H9 (cell line): Measurements from ENCODE around the gene AKR1B15. TPM values are rescaled to one million over a fixed set of nuclear protein-coding genes. Genes with fewer than 3 reads are reported as not detected.

Experiments
- DNase-seq: peaks from one replicate; pipeline ENCODE4 v3.0.0-alpha.2; 2017
- H2AFZ ChIP-seq: one replicate; pipeline ENCODE4 v1.6.1; 2013; ENCODE audit warnings: mild to moderate bottlenecking, low read length, control low read depth, moderate library complexity
- H2AK5ac ChIP-seq: 2 replicates; pipeline ENCODE4 v1.6.1; 2013; ENCODE audit warnings: low read length, control low read depth, mixed read lengths; ENCODE audit not compliant: insufficient read length
- H2BK120ac ChIP-seq: one replicate; pipeline ENCODE4 v1.6.1; 2013; ENCODE audit warnings: low read depth, mild to moderate bottlenecking, low read length, control low read depth, inconsistent platforms; ENCODE audit not compliant: poor library complexity, severe bottlenecking
- H2BK12ac ChIP-seq: 2 replicates; pipeline ENCODE4 v1.6.1; 2013; ENCODE audit warnings: low read length, control low read depth, mixed read lengths, low read depth; ENCODE audit not compliant: insufficient read length
- H2BK15ac ChIP-seq: 2 replicates; pipeline ENCODE4 v1.6.1; 2013; ENCODE audit warnings: low read depth, low read length, control low read depth
- H2BK20ac ChIP-seq: one replicate; pipeline ENCODE4 v1.6.1; 2013; ENCODE audit warnings: low read depth, mild to moderate bottlenecking, low read length, control low read depth, inconsistent platforms; ENCODE audit not compliant: poor library complexity, severe bottlenecking
- H2BK5ac ChIP-seq: 2 replicates; pipeline ENCODE4 v1.6.1; 2013; ENCODE audit warnings: low read length, control low read depth, mixed read lengths; ENCODE audit not compliant: insufficient read length
- H3K14ac ChIP-seq: 2 replicates; pipeline ENCODE4 v1.6.1; 2013; ENCODE audit warnings: low read length, control low read depth; ENCODE audit not compliant: insufficient read depth
- H3K18ac ChIP-seq: 2 replicates; pipeline ENCODE4 v1.6.1; 2013; ENCODE audit warnings: low read depth, mild to moderate bottlenecking, mixed read lengths, low read length, control low read depth; ENCODE audit not compliant: insufficient read length
- H3K23ac ChIP-seq: 2 replicates; pipeline ENCODE4 v1.6.1; 2013; ENCODE audit warnings: low read length, control low read depth, mixed read lengths, low read depth; ENCODE audit not compliant: insufficient read length
- H3K23me2 ChIP-seq: 2 replicates; pipeline ENCODE4 v1.6.1; 2013; ENCODE audit warnings: low read depth, mild to moderate bottlenecking, mixed read lengths, low read length, control low read depth; ENCODE audit not compliant: insufficient read length, poor library complexity, severe bottlenecking
- H3K27ac ChIP-seq: 2 replicates; pipeline ENCODE4 v1.5.1; 2013; ENCODE audit warnings: low read length, control low read depth, mixed read lengths, low read depth; ENCODE audit not compliant: insufficient read length
- H3K27me3 ChIP-seq: 2 replicates; pipeline ENCODE4 v1.6.1; 2013; ENCODE audit warnings: low read length, control low read depth, inconsistent platforms; ENCODE audit not compliant: insufficient read depth
- H3K4ac ChIP-seq: 2 replicates; pipeline ENCODE4 v1.6.1; 2013; ENCODE audit warnings: low read depth, mild to moderate bottlenecking, control low read depth, inconsistent platforms, low read length, moderate library complexity
- H3K4me1 ChIP-seq: 2 replicates; pipeline ENCODE4 v1.6.1; 2013; ENCODE audit warnings: low read length, control low read depth, inconsistent platforms; ENCODE audit not compliant: insufficient read depth
- H3K4me2 ChIP-seq: 2 replicates; pipeline ENCODE4 v1.6.1; 2013; ENCODE audit warnings: low read length, control low read depth, mixed read lengths; ENCODE audit not compliant: insufficient read length, insufficient read depth
- H3K56ac ChIP-seq: 2 replicates; pipeline ENCODE4 v1.6.1; 2013; ENCODE audit warnings: low read depth, mild to moderate bottlenecking, mixed read lengths, low read length, control low read depth; ENCODE audit not compliant: insufficient read length
- H3K79me1 ChIP-seq: 2 replicates; pipeline ENCODE4 v1.6.1; 2013; ENCODE audit warnings: low read depth, mild to moderate bottlenecking, moderate library complexity, low read length, control low read depth, inconsistent platforms; ENCODE audit not compliant: insufficient read depth, poor library complexity, severe bottlenecking
- H3K79me2 ChIP-seq: 2 replicates; pipeline ENCODE4 v1.6.1; 2013; ENCODE audit warnings: low read length, control low read depth, inconsistent platforms; ENCODE audit not compliant: insufficient read depth
- H3K9ac ChIP-seq: 2 replicates; pipeline ENCODE4 v1.6.1; 2013; ENCODE audit warnings: low read length, control low read depth, mixed read lengths; ENCODE audit not compliant: insufficient read length; ENCODE audit errors: extremely low read depth
- H3K9me3 ChIP-seq: one replicate; pipeline ENCODE4 v1.6.1; 2013; ENCODE audit warnings: low read depth, low read length, inconsistent platforms; ENCODE audit not compliant: control insufficient read depth
- H3T11ph ChIP-seq: one replicate; pipeline ENCODE4 v1.6.1; 2013; ENCODE audit warnings: mild to moderate bottlenecking, low read length, control low read depth, inconsistent platforms
- H4K20me1 ChIP-seq: one replicate; pipeline ENCODE4 v1.6.1; 2013; ENCODE audit not compliant: control insufficient read depth, insufficient read length, insufficient read depth
- H4K5ac ChIP-seq: 2 replicates; pipeline ENCODE4 v1.6.1; 2013; ENCODE audit warnings: low read depth, mild to moderate bottlenecking, mixed read lengths, low read length, control low read depth; ENCODE audit not compliant: insufficient read length
- H4K8ac ChIP-seq: replicated peaks from 2 replicates; pipeline ENCODE4 v1.6.1; 2013; ENCODE audit warnings: low read length, control low read depth, mixed read lengths, low read depth; ENCODE audit not compliant: insufficient read length
- H4K91ac ChIP-seq: 2 replicates; pipeline ENCODE4 v1.6.1; 2013; ENCODE audit warnings: low read depth, mild to moderate bottlenecking, moderate library complexity, mixed read lengths, low read length, control low read depth; ENCODE audit not compliant: insufficient read length
- H3K27ac Mint-ChIP-seq, 3 experiments: 2 replicates in 2 of 3; 3 replicates in 1 of 3; pipeline ENCODE4 v1.8.0; 2020 to 2021; ENCODE audit warnings: mixed read lengths in 3 of 3, mild to moderate bottlenecking in 1 of 3, moderate library complexity in 1 of 3
- H3K27me3 Mint-ChIP-seq: 2 replicates; pipeline ENCODE4 v1.8.0; 2021; ENCODE audit warnings: low read depth, mild to moderate bottlenecking, moderate library complexity, mixed read lengths
- H3K36me3 Mint-ChIP-seq, 3 experiments: 2 replicates in 2 of 3; 3 replicates in 1 of 3; pipeline ENCODE4 v1.8.0; 2020 to 2021; ENCODE audit warnings: low read depth in 3 of 3, mixed read lengths in 3 of 3; ENCODE audit not compliant: insufficient read depth in 1 of 3
- H3K4me1 Mint-ChIP-seq, 2 experiments: 2 replicates each; pipeline ENCODE4 v1.8.0; 2020; ENCODE audit warnings: mixed read lengths in 2 of 2
- H3K4me3 Mint-ChIP-seq, 2 experiments: 2 replicates in 1 of 2; 3 replicates in 1 of 2; pipeline ENCODE4 v1.8.0; 2020 to 2021; ENCODE audit warnings: mild to moderate bottlenecking in 2 of 2, mixed read lengths in 2 of 2, moderate library complexity in 1 of 2
- H3K9me3 Mint-ChIP-seq, 2 experiments: 2 replicates in 1 of 2; 3 replicates in 1 of 2; pipeline ENCODE4 v1.8.0; 2020; ENCODE audit warnings: mild to moderate bottlenecking in 2 of 2, mixed read lengths in 2 of 2, moderate library complexity in 1 of 2
- WGBS: extraction: QIAGEN DNeasy Blood & Tissue Kit; methylation state at CpG from one replicate; pipeline ENCODE4 v1.1.7; 2013; ENCODE audit warnings: missing lambda C conversion rate, low lambda C conversion rate, mixed read lengths; ENCODE audit not compliant: insufficient read length; ENCODE audit errors: extremely low coverage; 5-methylcytosine and 5-hydroxymethylcytosine counted together
- total RNA-seq: library from RNA; stranded (reverse); gene quantifications from 2 replicates; pipeline ENCODE4 v1.2.1, GENCODE V29; 2021
- TF ChIP-seq, protein P1 (sequence below): fragments of 200-600 bp; sonication (generic); conservative IDR thresholded peaks from 3 replicates; pipeline ENCODE4 v1.8.0; 2021; ENCODE audit warnings: antibody characterized with exemption, mild to moderate bottlenecking

The AKR1B15 gene
- total RNA-seq, 1 experiment from 2014 or later, result not detected

DNA sequence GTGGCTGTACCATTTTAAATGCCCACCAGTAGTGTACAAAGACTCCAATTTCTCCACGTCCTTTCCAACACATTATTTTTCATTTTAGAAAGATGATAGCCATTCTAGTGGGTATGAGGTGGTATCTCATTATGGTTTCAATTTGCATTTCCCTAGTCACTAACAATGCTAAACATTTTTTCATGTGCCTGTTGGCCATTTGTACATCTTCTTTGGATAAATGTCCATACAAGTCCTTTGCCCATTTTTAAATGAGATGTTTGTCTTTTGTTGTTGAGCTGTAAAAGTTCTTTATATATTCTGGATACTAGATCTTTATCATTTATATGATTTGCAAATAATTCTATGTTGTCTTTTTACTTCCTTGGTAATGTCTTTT lies 78.9 kb downstream of the AKR1B15 start:
- no peak overlapping the region for H3K23ac ChIP-seq
- no peak overlapping the region for H4K91ac ChIP-seq
- no peak for DNase-seq
- H2AK5ac ChIP-seq, result no peak overlapping the region
- H3T11ph ChIP-seq, result no peak overlapping the region
- no peak overlapping the region for H4K5ac ChIP-seq
- no peaks in the 10 kb centered on the region for H3K79me1 ChIP-seq
- H2BK20ac ChIP-seq, result no peak overlapping the region
- H2BK15ac ChIP-seq, result no peak overlapping the region
- H3K14ac ChIP-seq, result no peak overlapping the region
- H3K23me2 ChIP-seq, result no peaks in the 10 kb centered on the region
- TF ChIP-seq, protein P1, sequence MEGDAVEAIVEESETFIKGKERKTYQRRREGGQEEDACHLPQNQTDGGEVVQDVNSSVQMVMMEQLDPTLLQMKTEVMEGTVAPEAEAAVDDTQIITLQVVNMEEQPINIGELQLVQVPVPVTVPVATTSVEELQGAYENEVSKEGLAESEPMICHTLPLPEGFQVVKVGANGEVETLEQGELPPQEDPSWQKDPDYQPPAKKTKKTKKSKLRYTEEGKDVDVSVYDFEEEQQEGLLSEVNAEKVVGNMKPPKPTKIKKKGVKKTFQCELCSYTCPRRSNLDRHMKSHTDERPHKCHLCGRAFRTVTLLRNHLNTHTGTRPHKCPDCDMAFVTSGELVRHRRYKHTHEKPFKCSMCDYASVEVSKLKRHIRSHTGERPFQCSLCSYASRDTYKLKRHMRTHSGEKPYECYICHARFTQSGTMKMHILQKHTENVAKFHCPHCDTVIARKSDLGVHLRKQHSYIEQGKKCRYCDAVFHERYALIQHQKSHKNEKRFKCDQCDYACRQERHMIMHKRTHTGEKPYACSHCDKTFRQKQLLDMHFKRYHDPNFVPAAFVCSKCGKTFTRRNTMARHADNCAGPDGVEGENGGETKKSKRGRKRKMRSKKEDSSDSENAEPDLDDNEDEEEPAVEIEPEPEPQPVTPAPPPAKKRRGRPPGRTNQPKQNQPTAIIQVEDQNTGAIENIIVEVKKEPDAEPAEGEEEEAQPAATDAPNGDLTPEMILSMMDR, result no peak
- H3K18ac ChIP-seq, result no peak overlapping the region
- H2AFZ ChIP-seq, result no peak overlapping the region
- H3K27me3 ChIP-seq, result no peaks in the 10 kb centered on the region
- no CpG with 5 or more reads among the region's 1 CpG for WGBS
- Mint-ChIP-seq H3K4me1 (0 out of 4 replicates have a peak, but pooled peaks cover 0 to 2% of the 10 kb centered on the region in 2 experiments), H3K9me3 (no peaks in the 10 kb centered on the region), H3K4me3 (no peak overlapping the region), H3K27ac (no peak overlapping the region), H3K36me3 (no peaks in the 10 kb centered on the region), H3K27me3 (peaks cover 35% of the 10 kb centered on the region)
- H2BK12ac ChIP-seq, result no peak overlapping the region
- no peak overlapping the region for H3K4me2 ChIP-seq
- H2BK5ac ChIP-seq, result no peak overlapping the region
- no peak overlapping the region for H3K56ac ChIP-seq
- no peaks in the 10 kb centered on the region for H3K9me3 ChIP-seq
- no peak overlapping the region for H3K4ac ChIP-seq
- no peak overlapping the region for H4K8ac ChIP-seq
- no peak overlapping the region for H3K9ac ChIP-seq
- no peaks in the 10 kb centered on the region for H4K20me1 ChIP-seq
- no peaks in the 10 kb centered on the region for H3K79me2 ChIP-seq
- H3K27ac ChIP-seq, result no peak overlapping the region
- no peak overlapping the region for H2BK120ac ChIP-seq
- H3K4me1 ChIP-seq, result no peaks in the 10 kb centered on the region
